ENCODE results near the gene CACNA2D3. TPM values are rescaled to one million over a fixed set of nuclear protein-coding genes. Genes with fewer than 3 reads are reported as not detected.

Gene CACNA2D3
- total RNA-seq, 4 donors from 2014 or later = 0.94 to 3.6 (median 2.1) TPM

GRCh38 chr3:54344601-54345231 lies 222.4 kb downstream of the CACNA2D3 start:
- no peak for TF ChIP-seq CTCF (IDR thresholded peaks at IDR 0.05; ENCODE audit: low read depth)

GRCh38 chr3:54345847-54346375 lies 223.6 kb downstream of the CACNA2D3 start:
- no peak for TF ChIP-seq CTCF (IDR thresholded peaks at IDR 0.05; ENCODE audit: low read depth)

- no peak for TF ChIP-seq CTCF (IDR thresholded peaks at IDR 0.05; ENCODE audit: low read depth)
Observed at GRCh38 chr3:54347060-54347459, 224.7 kb downstream of the CACNA2D3 start.

GRCh38 chr3:54347933-54348332 lies 225.6 kb downstream of the CACNA2D3 start:
- no peak for TF ChIP-seq CTCF (IDR thresholded peaks at IDR 0.05; ENCODE audit: low read depth)

- no peak for TF ChIP-seq CTCF (IDR thresholded peaks at IDR 0.05; ENCODE audit: low read depth)
Observed at GRCh38 chr3:54349231-54349652, 226.9 kb downstream of the CACNA2D3 start.

GRCh38 chr3:54349691-54350090 lies 227.3 kb downstream of the CACNA2D3 start:
- TF ChIP-seq CTCF (IDR thresholded peaks at IDR 0.05; ENCODE audit: low read depth) = no peak

GRCh38 chr3:54353546-54353945 lies 231.2 kb downstream of the CACNA2D3 start:
- no peak for TF ChIP-seq CTCF (IDR thresholded peaks at IDR 0.05; ENCODE audit: low read depth)
